ENCODE results near the gene PRDM13. TPM values are rescaled to one million over a fixed set of nuclear protein-coding genes. Genes with fewer than 3 reads are reported as not detected.

The PRDM13 gene
- total RNA-seq, 4 donors from 2014 or later: not detected

DNA sequence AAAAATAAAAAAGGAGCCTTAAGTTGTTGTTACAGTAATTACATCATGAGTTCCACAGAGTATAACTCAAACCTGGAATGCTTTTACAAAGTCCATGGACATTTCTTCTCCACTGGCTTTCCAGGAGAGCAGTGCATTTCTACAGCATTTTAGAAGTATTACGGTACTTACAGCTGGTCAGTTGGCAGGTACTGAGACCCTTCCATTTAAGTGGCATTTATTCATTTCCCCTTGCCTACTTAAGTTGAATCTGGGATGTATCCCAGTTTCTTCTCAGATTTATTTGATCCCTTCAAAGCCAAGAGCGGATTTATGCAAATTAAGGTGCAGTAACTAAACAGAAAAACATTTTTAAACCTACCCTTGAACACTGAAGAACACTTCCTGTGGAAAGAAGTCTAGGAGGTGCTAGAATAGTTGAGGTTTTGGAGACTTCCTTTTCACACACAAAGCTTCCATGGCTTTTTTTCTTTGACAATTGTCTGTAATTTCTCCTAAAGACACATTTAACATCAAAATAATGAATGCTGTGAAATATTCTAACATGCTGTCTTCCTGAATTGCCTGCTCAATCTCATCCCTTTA, 3.4 kb downstream of the PRDM13 start:
- Histone ChIP-seq H3K27me3 (peaks cover 98 to 100% (median 99%) of the 10 kb centered on the region in 3 donors), H3K27ac (no peak overlapping the region), H3K36me3 (no peaks in the 10 kb centered on the region), H3K4me1 (peaks cover 5 to 19% of the 10 kb centered on the region in 2 donors), H3K9me3 (no peaks in the 10 kb centered on the region), H3K4me3 (no peak overlapping the region)
- in situ Hi-C loops (cut with MboI; ENCODE audit: low sequenced_read_pairs in 4 of 4) (no loop called here), intact Hi-C loops (cut with DNase I; ENCODE audit: low total_unique reads) (loop anchor here (5.0 kb wide), 1 partner anchor 852 kb away; the partner anchor contains the start of gene SIM1)
- DNase-seq: no peak
- no peak for ATAC-seq
- no peak for TF ChIP-seq POLR2A (IDR thresholded peaks at IDR 0.05)
- TF ChIP-seq, protein P1, sequence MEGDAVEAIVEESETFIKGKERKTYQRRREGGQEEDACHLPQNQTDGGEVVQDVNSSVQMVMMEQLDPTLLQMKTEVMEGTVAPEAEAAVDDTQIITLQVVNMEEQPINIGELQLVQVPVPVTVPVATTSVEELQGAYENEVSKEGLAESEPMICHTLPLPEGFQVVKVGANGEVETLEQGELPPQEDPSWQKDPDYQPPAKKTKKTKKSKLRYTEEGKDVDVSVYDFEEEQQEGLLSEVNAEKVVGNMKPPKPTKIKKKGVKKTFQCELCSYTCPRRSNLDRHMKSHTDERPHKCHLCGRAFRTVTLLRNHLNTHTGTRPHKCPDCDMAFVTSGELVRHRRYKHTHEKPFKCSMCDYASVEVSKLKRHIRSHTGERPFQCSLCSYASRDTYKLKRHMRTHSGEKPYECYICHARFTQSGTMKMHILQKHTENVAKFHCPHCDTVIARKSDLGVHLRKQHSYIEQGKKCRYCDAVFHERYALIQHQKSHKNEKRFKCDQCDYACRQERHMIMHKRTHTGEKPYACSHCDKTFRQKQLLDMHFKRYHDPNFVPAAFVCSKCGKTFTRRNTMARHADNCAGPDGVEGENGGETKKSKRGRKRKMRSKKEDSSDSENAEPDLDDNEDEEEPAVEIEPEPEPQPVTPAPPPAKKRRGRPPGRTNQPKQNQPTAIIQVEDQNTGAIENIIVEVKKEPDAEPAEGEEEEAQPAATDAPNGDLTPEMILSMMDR (IDR thresholded peaks at IDR 0.05 in 4 of 5, conservative IDR thresholded peaks at IDR 0.05 in 1 of 5): no peak

DNA sequence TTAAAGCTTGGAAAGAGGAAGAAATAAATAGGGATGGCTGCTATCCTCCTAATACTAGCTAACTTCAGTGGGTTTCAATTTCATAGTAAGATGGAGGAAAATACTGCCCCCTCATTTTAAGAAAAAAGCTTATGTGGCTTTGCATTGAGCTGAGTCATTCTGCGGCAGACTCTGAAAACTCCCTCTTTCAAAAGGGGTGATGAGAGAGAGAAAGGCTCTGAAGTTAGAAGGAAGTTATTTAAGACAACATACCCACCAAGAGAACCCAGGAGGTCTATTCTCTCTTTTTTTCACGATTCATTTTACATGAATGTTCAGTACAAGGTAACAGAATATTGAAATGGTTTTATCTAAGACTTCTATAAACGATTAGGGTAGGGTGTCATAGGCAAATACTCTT, 4.5 kb downstream of the PRDM13 start:
- DNase-seq (no peak), ATAC-seq (no peak)
- peaks cover 98 to 100% (median 99%) of the 10 kb centered on the region in 3 donors for H3K27me3 ChIP-seq
- H3K36me3 ChIP-seq: no peaks in the 10 kb centered on the region
- no peak for TF ChIP-seq POLR2A (IDR thresholded peaks at IDR 0.05)
- TF ChIP-seq, protein P1 (IDR thresholded peaks at IDR 0.05 in 4 of 5, conservative IDR thresholded peaks at IDR 0.05 in 1 of 5): no peak
- in situ Hi-C loops (cut with MboI; ENCODE audit: low sequenced_read_pairs in 4 of 4): no loop called here
- peaks cover 5 to 19% of the 10 kb centered on the region in 2 donors for H3K4me1 ChIP-seq
- H3K27ac ChIP-seq: no peak overlapping the region
- intact Hi-C loops (cut with DNase I; ENCODE audit: low total_unique reads): no loop called here
- no peak overlapping the region for H3K4me3 ChIP-seq
- no peaks in the 10 kb centered on the region for H3K9me3 ChIP-seq

DNA sequence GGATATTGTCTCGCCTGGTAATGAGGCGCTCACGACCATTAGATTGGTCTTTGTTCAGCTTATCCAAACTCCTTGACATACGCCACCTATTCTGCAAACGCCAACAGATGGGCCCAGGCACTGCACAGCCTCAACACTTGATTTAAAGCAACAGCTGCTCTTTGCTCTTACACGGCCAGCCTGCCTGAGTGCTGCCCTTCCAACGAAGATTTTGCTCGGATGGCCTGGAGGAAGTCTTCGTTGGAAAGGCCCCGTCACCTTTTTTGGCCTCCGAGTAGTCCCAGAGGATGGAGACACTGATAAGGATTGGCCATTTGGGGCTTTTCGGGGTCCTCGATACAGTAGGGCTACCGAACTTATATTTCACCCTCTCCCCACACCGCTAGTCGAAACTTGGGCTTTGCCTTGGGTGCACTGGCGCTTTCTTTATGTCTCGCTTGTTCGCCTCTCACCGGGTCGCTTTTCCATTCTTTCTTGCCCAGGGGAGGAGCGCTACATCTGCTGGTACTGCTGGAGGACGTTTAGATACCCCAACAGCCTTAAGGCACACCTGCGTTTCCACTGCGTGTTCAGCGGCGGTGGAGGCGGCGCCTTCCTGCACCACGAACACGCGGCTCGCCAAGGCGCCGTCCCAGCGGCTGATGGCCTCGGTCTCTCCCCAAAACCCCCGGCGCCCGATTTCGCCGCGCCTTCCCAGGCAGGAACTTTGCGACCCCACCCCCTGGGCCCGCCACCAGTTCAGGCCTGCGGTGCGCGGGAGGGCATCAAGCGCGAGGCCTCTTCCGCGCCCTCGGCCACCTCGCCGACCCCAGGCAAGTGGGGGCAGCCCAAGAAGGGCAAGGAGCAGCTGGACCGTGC, 6.1 kb downstream of the PRDM13 start:
- H3K4me1 ChIP-seq: peaks cover 5 to 13% of the 10 kb centered on the region in 2 donors
- ATAC-seq (no peak), DNase-seq (no peak)
- H3K9me3 ChIP-seq: no peaks in the 10 kb centered on the region
- in situ Hi-C loops (cut with MboI; ENCODE audit: low sequenced_read_pairs in 4 of 4) (no loop called here), intact Hi-C loops (cut with DNase I; ENCODE audit: low total_unique reads) (no loop called here)
- no peaks in the 10 kb centered on the region for H3K36me3 ChIP-seq
- H3K4me3 ChIP-seq: peak overlapping the region; percentile 41 to 59 (median 48)
- H3K27me3 ChIP-seq: peaks cover 97 to 99% (median 98%) of the 10 kb centered on the region in 3 donors
- no peak for TF ChIP-seq POLR2A (IDR thresholded peaks at IDR 0.05)
- TF ChIP-seq, protein P1 (IDR thresholded peaks at IDR 0.05 in 4 of 5, conservative IDR thresholded peaks at IDR 0.05 in 1 of 5): no peak
- H3K27ac ChIP-seq: no peak overlapping the region

DNA sequence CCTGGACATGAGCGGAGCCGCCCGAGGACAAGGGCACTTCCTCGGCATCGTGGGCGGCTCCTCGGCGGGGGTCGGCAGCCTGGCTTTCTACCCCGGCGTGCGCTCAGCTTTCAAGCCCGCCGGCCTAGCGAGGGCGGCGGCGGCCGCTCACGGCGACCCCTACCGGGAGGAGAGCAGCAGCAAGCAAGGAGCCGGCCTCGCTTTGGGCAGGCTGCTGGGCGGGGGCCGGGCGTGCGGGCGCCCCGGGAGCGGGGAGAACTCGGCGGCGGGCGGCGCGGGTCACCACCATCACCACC, 6.7 kb downstream of the PRDM13 start:
- ATAC-seq: peak in 1 of 2 donors; percentile 36
- Histone ChIP-seq H3K27ac (no peak overlapping the region), H3K4me3 (peak overlapping the region; percentile 41 to 59 (median 48)), H3K4me1 (peaks cover 5 to 10% of the 10 kb centered on the region in 2 donors), H3K9me3 (no peaks in the 10 kb centered on the region), H3K27me3 (peaks cover 97 to 99% (median 98%) of the 10 kb centered on the region in 3 donors), H3K36me3 (no peaks in the 10 kb centered on the region)
- in situ Hi-C loops (cut with MboI; ENCODE audit: low sequenced_read_pairs in 4 of 4): no loop called here
- no peak for TF ChIP-seq POLR2A (IDR thresholded peaks at IDR 0.05)
- TF ChIP-seq, protein P1 (IDR thresholded peaks at IDR 0.05 in 4 of 5, conservative IDR thresholded peaks at IDR 0.05 in 1 of 5): peak in 4 of 5 experiments; percentile 12 to 40 (median 35)
- DNase-seq: no peak
- intact Hi-C loops (cut with DNase I; ENCODE audit: low total_unique reads): no loop called here

Data from gastrocnemius medialis (tissue), 4 donors.